MCF 10A (cell line): Measurements from ENCODE around the gene MORN1. TPM values are rescaled to one million over a fixed set of nuclear protein-coding genes. Genes with fewer than 3 reads are reported as not detected.
"Not testable (repeated sequence)": the region's sequence is repeated elsewhere in the genome, so short reads cannot be mapped to it uniquely, and the experiment has no call there.

Experiments used
- BruUV-seq: library from RNA; stranded (reverse); fragments of 400-500 nt; replicated peaks from 2 replicates; lab custom pipeline; 2021; lab: Mats Ljungman, UMichigan
- CTCF ChIA-PET: fragments of 300-600 bp; sonication (Branson Sonifier 250); formaldehyde crosslinking; extraction: SDS; loops from one replicate; lab custom pipeline; 2021; ENCODE audit warnings: antibody characterized with exemption, inconsistent platforms; lab: Yijun Ruan, JAX
- POLR2A ChIA-PET: fragments of 300-600, 350-650 bp; sonication (Branson Sonifier 250); formaldehyde crosslinking; extraction: SDS; loops from one replicate; lab custom pipeline; 2020; ENCODE audit warnings: antibody characterized with exemption, inconsistent platforms; lab: Yijun Ruan, JAX
- DNase-seq: peaks from one replicate; pipeline ENCODE4 v3.0.0-alpha.2; 2018; ENCODE audit not compliant: unreplicated experiment
- H3K27ac Mint-ChIP-seq: one replicate; pipeline ENCODE4 v1.8.0; 2022; ENCODE audit warnings: mild to moderate bottlenecking, low read depth, mixed read lengths; ENCODE audit not compliant: unreplicated experiment
- H3K27me3 Mint-ChIP-seq: one replicate; pipeline ENCODE4 v1.8.0; 2022; ENCODE audit warnings: mixed read lengths; ENCODE audit not compliant: insufficient read depth, unreplicated experiment
- H3K36me3 Mint-ChIP-seq: one replicate; pipeline ENCODE4 v1.8.0; 2022; ENCODE audit warnings: mild to moderate bottlenecking, moderate library complexity, mixed read lengths; ENCODE audit not compliant: insufficient read depth, unreplicated experiment
- H3K4me1 Mint-ChIP-seq: one replicate; pipeline ENCODE4 v1.8.0; 2022; ENCODE audit warnings: mixed read lengths; ENCODE audit not compliant: insufficient read depth, unreplicated experiment
- H3K4me3 Mint-ChIP-seq: one replicate; pipeline ENCODE4 v1.8.0; 2022; ENCODE audit warnings: mild to moderate bottlenecking, moderate library complexity, mixed read lengths; ENCODE audit not compliant: unreplicated experiment
- H3K9me3 Mint-ChIP-seq: one replicate; pipeline ENCODE4 v1.8.0; 2022; ENCODE audit warnings: mixed read lengths; ENCODE audit not compliant: unreplicated experiment
- CTCF ChIP-seq: fragments of 200-600 bp; IDR thresholded peaks from one replicate; pipeline ENCODE4 v1.8.0; 2022; ENCODE audit warnings: antibody characterized with exemption, mild to moderate bottlenecking; ENCODE audit not compliant: unreplicated experiment
- intact Hi-C: fragments of 100-400 bp; cut with micrococcal nuclease; formaldehyde crosslinking; loops from 2 replicates; pipeline ENCODE4 v1.14.1; 2022
- total RNA-seq: library from RNA; stranded (reverse); gene quantifications from 2 replicates; pipeline ENCODE4 v1.2.3, GENCODE V29; 2022

Gene MORN1
- total RNA-seq, 1 experiment from 2014 or later: 19.4 TPM

GRCh38 chr1:2299131-2299627 lies 92.2 kb downstream of the MORN1 start:
- Mint-ChIP-seq H3K36me3 (peaks cover 23% of the 10 kb centered on the region), H3K27me3 (no peaks in the 10 kb centered on the region), H3K4me3 (no peak overlapping the region), H3K9me3 (no peaks in the 10 kb centered on the region), H3K4me1 (no peaks in the 10 kb centered on the region), H3K27ac (no peak overlapping the region)
- no peak for TF ChIP-seq CTCF
- ChIA-PET POLR2A (no interaction called here), CTCF (no interaction called here)
- intact Hi-C loops: loop anchor here (10.0 kb wide), 1 partner anchor 104 kb away; the partner anchor contains the start of gene FAAP20
- no TSS peak for BruUV-seq
- no peak for DNase-seq

GRCh38 chr1:2298685-2299084 lies 92.7 kb downstream of the MORN1 start:
- peak overlapping the region; percentile 39 for H3K27ac Mint-ChIP-seq
- intact Hi-C loops: loop anchor here (10.0 kb wide), 1 partner anchor 104 kb away; the partner anchor contains the start of gene FAAP20
- peaks cover 2% of the 10 kb centered on the region for H3K4me1 Mint-ChIP-seq
- no peaks in the 10 kb centered on the region for H3K9me3 Mint-ChIP-seq
- no peak for DNase-seq
- BruUV-seq: no TSS peak
- no peak for TF ChIP-seq CTCF
- CTCF ChIA-PET: no interaction called here
- POLR2A ChIA-PET: no interaction called here
- H3K4me3 Mint-ChIP-seq: no peak overlapping the region
- H3K27me3 Mint-ChIP-seq: no peaks in the 10 kb centered on the region
- peaks cover 20% of the 10 kb centered on the region for H3K36me3 Mint-ChIP-seq

GRCh38 chr1:2297246-2298011 lies 93.9 kb downstream of the MORN1 start:
- no TSS peak for BruUV-seq
- Mint-ChIP-seq H3K36me3 (peaks cover 19% of the 10 kb centered on the region), H3K4me3 (no peak overlapping the region), H3K27ac (no peak overlapping the region), H3K9me3 (no peaks in the 10 kb centered on the region), H3K4me1 (peaks cover 7% of the 10 kb centered on the region), H3K27me3 (no peaks in the 10 kb centered on the region)
- CTCF ChIA-PET: interaction anchor here (0.6 kb wide), 1 partner anchor 277 kb away, joined by 5 read pairs; no protein-coding TSS in a partner anchor
- intact Hi-C loops: loop anchor here (10.0 kb wide), 1 partner anchor 103 kb away; the partner anchor contains the start of gene FAAP20
- POLR2A ChIA-PET: no interaction called here
- TF ChIP-seq CTCF: no peak
- no peak for DNase-seq

GRCh38 chr1:2296614-2297013 lies 94.7 kb downstream of the MORN1 start:
- no peak overlapping the region for H3K27ac Mint-ChIP-seq
- POLR2A ChIA-PET: no interaction called here
- H3K4me1 Mint-ChIP-seq: peaks cover 7% of the 10 kb centered on the region
- no peaks in the 10 kb centered on the region for H3K9me3 Mint-ChIP-seq
- CTCF ChIA-PET: interaction anchor here (0.7 kb wide), 1 partner anchor 102 kb away, joined by 3 read pairs; the partner anchor contains the start of gene FAAP20
- H3K36me3 Mint-ChIP-seq: peaks cover 19% of the 10 kb centered on the region
- BruUV-seq: no TSS peak
- no peak for TF ChIP-seq CTCF
- no peak overlapping the region for H3K4me3 Mint-ChIP-seq
- intact Hi-C loops: loop anchor here (10.0 kb wide), 1 partner anchor 102 kb away; the partner anchor contains the start of gene FAAP20
- DNase-seq: no peak
- no peaks in the 10 kb centered on the region for H3K27me3 Mint-ChIP-seq

GRCh38 chr1:2296211-2296610 lies 95.1 kb downstream of the MORN1 start:
- H3K27ac Mint-ChIP-seq, H3K27me3 Mint-ChIP-seq, H3K4me3 Mint-ChIP-seq, H3K9me3 Mint-ChIP-seq, DNase-seq, BruUV-seq, POLR2A ChIA-PET, H3K4me1 Mint-ChIP-seq: not testable (repeated sequence)
- CTCF ChIA-PET: interaction anchor here (0.7 kb wide), 1 partner anchor 102 kb away, joined by 3 read pairs; the partner anchor contains the start of gene FAAP20
- peaks cover 19% of the 10 kb centered on the region for H3K36me3 Mint-ChIP-seq
- intact Hi-C loops: loop anchor here (10.0 kb wide), 1 partner anchor 101 kb away; the partner anchor contains the start of gene FAAP20
